CD1c-positive myeloid dendritic cell (primary cell): ENCODE results near the gene CALCB.
"Not testable (repeated sequence)": the region's sequence is repeated elsewhere in the genome, so short reads cannot be mapped to it uniquely, and the experiment has no call there.

Experiments used
- DNase-seq: peaks from one replicate; pipeline ENCODE4 v3.0.0-alpha.2; 2016; ENCODE audit errors: extremely low spot score

CALCB gene

GRCh38 chr11:15073361-15074205 lies at the start of gene CALCB:
TSS of gene CALCB (plus strand) at chr11:15073593. CDS start at chr11:15074719, 1,126 bp downstream.
- no peak for DNase-seq

GRCh38 chr11:15027011-15027410 lies 46.4 kb upstream of the CALCB start:
- no peak for DNase-seq

- DNase-seq = no peak
Measured at GRCh38 chr11:15027956-15028355, 45.4 kb upstream of the CALCB start.

GRCh38 chr11:15028379-15028778 lies 45.0 kb upstream of the CALCB start:
- no peak for DNase-seq

GRCh38 chr11:15031945-15032344 lies 41.4 kb upstream of the CALCB start:
- DNase-seq = not testable (repeated sequence)

GRCh38 chr11:15034687-15035267 lies 38.6 kb upstream of the CALCB start:
- no peak for DNase-seq

- DNase-seq = no peak
Measured at GRCh38 chr11:15035283-15035682, 38.1 kb upstream of the CALCB start.

GRCh38 chr11:15038963-15039362 lies 34.4 kb upstream of the CALCB start:
- DNase-seq = no peak

GRCh38 chr11:15045209-15045608 lies 28.2 kb upstream of the CALCB start:
- DNase-seq = no peak

GRCh38 chr11:15045891-15046290 lies 27.5 kb upstream of the CALCB start:
- DNase-seq = no peak

GRCh38 chr11:15046673-15047072 lies 26.7 kb upstream of the CALCB start:
- DNase-seq = not testable (repeated sequence)

GRCh38 chr11:15048616-15049015 lies 24.8 kb upstream of the CALCB start:
- no peak for DNase-seq

- DNase-seq = no peak
Measured at GRCh38 chr11:15053191-15053685, 20.2 kb upstream of the CALCB start.

GRCh38 chr11:15055620-15056356 lies 17.6 kb upstream of the CALCB start:
- DNase-seq = no peak

- DNase-seq = no peak
Measured at GRCh38 chr11:15057329-15057728, 16.1 kb upstream of the CALCB start.

- no peak for DNase-seq
Measured at GRCh38 chr11:15059132-15059915, 14.1 kb upstream of the CALCB start.

- no peak for DNase-seq
Measured at GRCh38 chr11:15062599-15062998, 10.8 kb upstream of the CALCB start.

GRCh38 chr11:15069751-15070150 lies 3.6 kb upstream of the CALCB start:
- not testable (repeated sequence) for DNase-seq

- no peak for DNase-seq
Measured at GRCh38 chr11:15071556-15072255, 1.7 kb upstream of the CALCB start.

- DNase-seq = no peak
Measured at GRCh38 chr11:15072551-15073143, 746 bp upstream of the CALCB start.
